Astrocyte (in vitro differentiated cells and primary cell): ENCODE data around the gene FUT9. TPM values are rescaled to one million over a fixed set of nuclear protein-coding genes. Genes with fewer than 3 reads are reported as not detected.

Experiments
- DNase-seq: peaks from one replicate; pipeline ENCODE4 v3.0.0-alpha.2; 2010; ENCODE audit warnings: low read depth
- FAIRE-seq: peaks from 2 replicates; lab custom pipeline; 2011; peaks lifted over from hg19 to GRCh38; lab: Jason Lieb, UNC
- H2AFZ ChIP-seq: 2 replicates; pipeline ENCODE4 v1.6.0; 2012; ENCODE audit warnings: low read depth, low read length, inconsistent platforms
- H3K27ac ChIP-seq: 2 replicates; pipeline ENCODE4 v1.5.1; 2011; ENCODE audit warnings: low read depth, low read length, inconsistent platforms
- H3K27me3 ChIP-seq: 2 replicates; pipeline ENCODE4 v1.6.0; 2011; ENCODE audit warnings: low read length, inconsistent platforms; ENCODE audit not compliant: insufficient read depth
- H3K36me3 ChIP-seq: 2 replicates; pipeline ENCODE4 v1.5.1; 2011; ENCODE audit warnings: low read length, inconsistent platforms; ENCODE audit not compliant: insufficient read depth
- H3K4me1 ChIP-seq: 2 replicates; pipeline ENCODE4 v1.5.1; 2011; ENCODE audit warnings: low read length, inconsistent platforms; ENCODE audit not compliant: insufficient read depth
- H3K4me2 ChIP-seq: 2 replicates; pipeline ENCODE4 v1.6.0; 2012; ENCODE audit warnings: low read length, inconsistent platforms
- H3K4me3 ChIP-seq: 2 replicates; pipeline ENCODE4 v1.5.1; 2011; ENCODE audit warnings: low read depth, mild to moderate bottlenecking, low read length, inconsistent platforms; ENCODE audit not compliant: insufficient read depth
- H3K79me2 ChIP-seq: 2 replicates; pipeline ENCODE4 v1.6.0; 2012; ENCODE audit warnings: mild to moderate bottlenecking, low read length, inconsistent platforms; ENCODE audit not compliant: insufficient read depth
- H3K9ac ChIP-seq: 2 replicates; pipeline ENCODE4 v1.6.0; 2012; ENCODE audit warnings: mild to moderate bottlenecking, low read length, inconsistent platforms
- H3K9me3 ChIP-seq: 2 replicates; pipeline ENCODE4 v1.5.1; 2012; ENCODE audit warnings: low read depth, mild to moderate bottlenecking, low read length, inconsistent platforms; ENCODE audit not compliant: insufficient read depth
- H4K20me1 ChIP-seq: 2 replicates; pipeline ENCODE4 v1.6.0; 2012; ENCODE audit warnings: low read length, inconsistent platforms; ENCODE audit not compliant: insufficient read depth
- H3K27ac Mint-ChIP-seq: one replicate; pipeline ENCODE4 v1.8.0; 2021; ENCODE audit warnings: mild to moderate bottlenecking, mixed read lengths; ENCODE audit not compliant: unreplicated experiment
- H3K27me3 Mint-ChIP-seq: one replicate; pipeline ENCODE4 v1.8.0; 2021; ENCODE audit warnings: low read depth, mixed read lengths; ENCODE audit not compliant: unreplicated experiment
- H3K36me3 Mint-ChIP-seq: one replicate; pipeline ENCODE4 v1.8.0; 2021; ENCODE audit warnings: low read depth, mixed read lengths; ENCODE audit not compliant: unreplicated experiment
- H3K4me1 Mint-ChIP-seq: one replicate; pipeline ENCODE4 v1.8.0; 2021; ENCODE audit warnings: low read depth, mixed read lengths; ENCODE audit not compliant: unreplicated experiment
- H3K4me3 Mint-ChIP-seq: one replicate; pipeline ENCODE4 v1.8.0; 2021; ENCODE audit warnings: mild to moderate bottlenecking, moderate library complexity, mixed read lengths; ENCODE audit not compliant: unreplicated experiment
- H3K9me3 Mint-ChIP-seq: one replicate; pipeline ENCODE4 v1.8.0; 2021; ENCODE audit warnings: mild to moderate bottlenecking, mixed read lengths; ENCODE audit not compliant: unreplicated experiment
- EZH2 ChIP-seq: IDR thresholded peaks from 2 replicates; pipeline ENCODE4 v1.6.1; 2012; ENCODE audit warnings: mild to moderate bottlenecking, low read length, inconsistent platforms; ENCODE audit not compliant: insufficient read depth
- total RNA-seq: library from RNA; stranded (reverse); gene quantifications from 2 replicates; pipeline ENCODE4 v1.2.1, GENCODE V29; 2021
- TF ChIP-seq, protein P1 (sequence below): IDR thresholded peaks from 2 replicates; pipeline ENCODE4 v1.5.1; 2011; ENCODE audit warnings: low read depth, mild to moderate bottlenecking, inconsistent platforms, low read length, moderate library complexity; ENCODE audit not compliant: insufficient read depth

FUT9 gene
- total RNA-seq, 1 donor from 2014 or later: 0.20 TPM

DNA sequence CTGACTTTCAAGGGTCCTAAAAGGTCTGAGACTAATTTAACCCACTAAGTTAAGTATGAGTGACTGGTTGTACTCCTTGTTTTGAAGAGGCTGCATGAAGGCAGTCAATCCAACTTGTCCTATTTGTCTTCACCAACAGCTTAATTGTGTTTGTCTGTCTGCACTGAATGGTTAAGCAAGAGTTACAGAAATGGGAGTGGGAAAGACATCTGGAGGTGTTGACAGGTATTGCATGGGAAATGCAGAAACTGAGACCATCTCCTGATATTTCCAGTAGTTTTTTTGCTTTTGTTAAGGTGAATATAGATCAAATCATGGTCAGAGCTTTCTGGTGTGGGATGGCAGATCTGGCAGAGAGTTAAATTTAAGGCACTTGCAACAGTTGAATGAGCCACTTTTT, 6.5 kb downstream of the FUT9 start:
- H3K9ac ChIP-seq: no peak overlapping the region
- H3K27ac ChIP-seq: no peak overlapping the region
- no peak for TF ChIP-seq EZH2
- TF ChIP-seq, protein P1, sequence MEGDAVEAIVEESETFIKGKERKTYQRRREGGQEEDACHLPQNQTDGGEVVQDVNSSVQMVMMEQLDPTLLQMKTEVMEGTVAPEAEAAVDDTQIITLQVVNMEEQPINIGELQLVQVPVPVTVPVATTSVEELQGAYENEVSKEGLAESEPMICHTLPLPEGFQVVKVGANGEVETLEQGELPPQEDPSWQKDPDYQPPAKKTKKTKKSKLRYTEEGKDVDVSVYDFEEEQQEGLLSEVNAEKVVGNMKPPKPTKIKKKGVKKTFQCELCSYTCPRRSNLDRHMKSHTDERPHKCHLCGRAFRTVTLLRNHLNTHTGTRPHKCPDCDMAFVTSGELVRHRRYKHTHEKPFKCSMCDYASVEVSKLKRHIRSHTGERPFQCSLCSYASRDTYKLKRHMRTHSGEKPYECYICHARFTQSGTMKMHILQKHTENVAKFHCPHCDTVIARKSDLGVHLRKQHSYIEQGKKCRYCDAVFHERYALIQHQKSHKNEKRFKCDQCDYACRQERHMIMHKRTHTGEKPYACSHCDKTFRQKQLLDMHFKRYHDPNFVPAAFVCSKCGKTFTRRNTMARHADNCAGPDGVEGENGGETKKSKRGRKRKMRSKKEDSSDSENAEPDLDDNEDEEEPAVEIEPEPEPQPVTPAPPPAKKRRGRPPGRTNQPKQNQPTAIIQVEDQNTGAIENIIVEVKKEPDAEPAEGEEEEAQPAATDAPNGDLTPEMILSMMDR: no peak
- H3K36me3 ChIP-seq: no peaks in the 10 kb centered on the region
- H3K4me2 ChIP-seq: no peak overlapping the region
- no peaks in the 10 kb centered on the region for H3K9me3 ChIP-seq
- no peak overlapping the region for H3K4me3 ChIP-seq
- H2AFZ ChIP-seq: no peak overlapping the region
- DNase-seq: no peak
- no peaks in the 10 kb centered on the region for H3K9me3 Mint-ChIP-seq
- no peak for FAIRE-seq
- no peaks in the 10 kb centered on the region for H4K20me1 ChIP-seq
- H3K4me1 Mint-ChIP-seq: no peaks in the 10 kb centered on the region
- no peaks in the 10 kb centered on the region for H3K79me2 ChIP-seq
- peaks cover 6% of the 10 kb centered on the region for H3K27me3 ChIP-seq
- no peaks in the 10 kb centered on the region for H3K27me3 Mint-ChIP-seq
- no peaks in the 10 kb centered on the region for H3K36me3 Mint-ChIP-seq
- H3K4me1 ChIP-seq: no peaks in the 10 kb centered on the region
- H3K4me3 Mint-ChIP-seq: no peak overlapping the region
- no peak overlapping the region for H3K27ac Mint-ChIP-seq

DNA sequence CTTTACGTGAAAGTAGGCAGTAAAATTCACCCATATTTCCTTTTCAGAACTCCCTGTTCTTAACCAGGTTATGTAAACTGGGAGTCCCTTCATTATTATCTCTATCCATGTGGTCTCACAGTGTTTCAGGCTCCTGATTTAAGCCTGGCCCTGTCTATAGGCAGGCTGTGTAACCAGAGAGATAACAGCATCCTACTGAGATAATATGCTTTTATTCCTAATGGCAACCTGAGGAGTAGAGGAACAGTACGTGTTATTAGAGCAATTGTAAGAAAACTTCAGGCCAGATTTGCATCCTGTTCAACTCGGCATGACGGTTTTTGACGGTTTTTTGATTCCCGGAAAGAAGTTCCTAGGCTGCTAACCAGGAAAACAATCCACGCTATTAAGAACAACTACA, 16.9 kb downstream of the FUT9 start:
- no peak overlapping the region for H3K4me3 ChIP-seq
- H3K9me3 ChIP-seq: no peaks in the 10 kb centered on the region
- H3K27ac ChIP-seq: no peak overlapping the region
- no peak for FAIRE-seq
- H3K4me1 Mint-ChIP-seq: no peaks in the 10 kb centered on the region
- H3K9me3 Mint-ChIP-seq: no peaks in the 10 kb centered on the region
- no peaks in the 10 kb centered on the region for H3K27me3 Mint-ChIP-seq
- no peak overlapping the region for H3K4me3 Mint-ChIP-seq
- no peaks in the 10 kb centered on the region for H3K4me1 ChIP-seq
- H3K27me3 ChIP-seq: no peaks in the 10 kb centered on the region
- H2AFZ ChIP-seq: no peak overlapping the region
- no peaks in the 10 kb centered on the region for H4K20me1 ChIP-seq
- no peak for DNase-seq
- TF ChIP-seq, protein P1: no peak
- no peak for TF ChIP-seq EZH2
- no peak overlapping the region for H3K9ac ChIP-seq
- H3K4me2 ChIP-seq: no peak overlapping the region
- H3K27ac Mint-ChIP-seq: no peak overlapping the region
- H3K36me3 Mint-ChIP-seq: no peaks in the 10 kb centered on the region
- H3K36me3 ChIP-seq: no peaks in the 10 kb centered on the region
- no peaks in the 10 kb centered on the region for H3K79me2 ChIP-seq

DNA sequence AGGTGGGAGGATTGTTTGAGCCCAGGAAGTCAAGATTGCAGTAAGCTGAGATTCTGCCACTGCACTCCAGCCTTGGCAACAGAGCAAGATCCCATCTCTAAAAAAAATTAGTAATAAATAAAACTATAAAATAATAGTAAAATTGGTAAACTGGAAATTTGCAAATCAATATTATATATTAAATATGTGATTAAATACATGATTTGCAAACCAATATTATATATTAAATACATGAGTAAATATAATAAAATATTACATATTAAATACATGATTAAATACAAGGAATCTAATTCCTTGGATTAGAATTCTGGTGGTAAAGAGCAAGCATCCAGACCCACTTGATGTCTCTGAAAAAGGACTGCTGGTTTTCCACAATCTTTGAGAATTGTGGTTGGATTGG, 35.8 kb downstream of the FUT9 start:
- FAIRE-seq: no peak
- Histone ChIP-seq H3K27ac (no peak overlapping the region), H3K79me2 (no peaks in the 10 kb centered on the region), H3K4me2 (no peak overlapping the region), H3K27me3 (no peaks in the 10 kb centered on the region), H3K4me3 (no peak overlapping the region), H3K4me1 (no peaks in the 10 kb centered on the region), H4K20me1 (no peaks in the 10 kb centered on the region), H2AFZ (no peak overlapping the region), H3K9me3 (no peaks in the 10 kb centered on the region), H3K9ac (no peak overlapping the region), H3K36me3 (no peaks in the 10 kb centered on the region)
- no peaks in the 10 kb centered on the region for H3K9me3 Mint-ChIP-seq
- no peaks in the 10 kb centered on the region for H3K4me1 Mint-ChIP-seq
- H3K27ac Mint-ChIP-seq: no peak overlapping the region
- no peaks in the 10 kb centered on the region for H3K36me3 Mint-ChIP-seq
- H3K27me3 Mint-ChIP-seq: no peaks in the 10 kb centered on the region
- TF ChIP-seq EZH2: no peak
- TF ChIP-seq, protein P1: no peak
- no peak overlapping the region for H3K4me3 Mint-ChIP-seq
- DNase-seq: no peak
